ENCODE data around the gene APCDD1.

The APCDD1 gene

GRCh38 chr18:10456718-10457117, 2.3 kb downstream of the APCDD1 start:
- H3F3A ChIP-seq (ENCODE audit: control insufficient read depth, insufficient read depth), result no peaks in the 10 kb centered on the region
- H4K20me1 ChIP-seq (ENCODE audit: control insufficient read depth, insufficient read depth, low read depth, low read length), result no peaks in the 10 kb centered on the region
- no peak overlapping the region for H3K4me3 ChIP-seq (ENCODE audit: low read length)
- H3K27ac ChIP-seq (ENCODE audit: low read depth, low read length), result no peak overlapping the region
- peaks cover 10% of the 10 kb centered on the region for H3K27me3 ChIP-seq (ENCODE audit: control insufficient read depth, low read length)
- H3K4me2 ChIP-seq (ENCODE audit: low read length), result no peak overlapping the region
- no peaks in the 10 kb centered on the region for H3K79me2 ChIP-seq (ENCODE audit: control insufficient read depth, low read length)
- no peaks in the 10 kb centered on the region for H3K36me3 ChIP-seq (ENCODE audit: control insufficient read depth, low read length)
- H3K9me3 ChIP-seq (ENCODE audit: control insufficient read depth, insufficient read depth, low read length), result no peaks in the 10 kb centered on the region
- H3K4me1 ChIP-seq (ENCODE audit: control insufficient read depth, low read length), result no peaks in the 10 kb centered on the region
- no peaks in the 10 kb centered on the region for H3K9me2 ChIP-seq (replicated peaks; ENCODE audit: control insufficient read depth, low read length)
- TF ChIP-seq CTCF (IDR thresholded peaks at IDR 0.05; ENCODE audit: low read depth, low read length, poor library complexity, severe bottlenecking) (no peak), EZH2phosphoT487 (IDR thresholded peaks at IDR 0.05; ENCODE audit: borderline replicate concordance, low read length) (no peak)

GRCh38 chr18:10457128-10457527, 2.7 kb downstream of the APCDD1 start:
- Histone ChIP-seq H3K4me1 (ENCODE audit: control insufficient read depth, low read length) (no peaks in the 10 kb centered on the region), H3F3A (ENCODE audit: control insufficient read depth, insufficient read depth) (no peaks in the 10 kb centered on the region), H3K4me2 (ENCODE audit: low read length) (no peak overlapping the region), H3K79me2 (ENCODE audit: control insufficient read depth, low read length) (no peaks in the 10 kb centered on the region), H3K27ac (ENCODE audit: low read depth, low read length) (no peak overlapping the region), H3K36me3 (ENCODE audit: control insufficient read depth, low read length) (no peaks in the 10 kb centered on the region), H3K4me3 (ENCODE audit: low read length) (no peak overlapping the region), H3K9me2 (replicated peaks; ENCODE audit: control insufficient read depth, low read length) (no peaks in the 10 kb centered on the region), H4K20me1 (ENCODE audit: control insufficient read depth, insufficient read depth, low read depth, low read length) (no peaks in the 10 kb centered on the region), H3K9me3 (ENCODE audit: control insufficient read depth, insufficient read depth, low read length) (no peaks in the 10 kb centered on the region), H3K27me3 (ENCODE audit: control insufficient read depth, low read length) (peaks cover 10% of the 10 kb centered on the region)
- TF ChIP-seq CTCF (IDR thresholded peaks at IDR 0.05; ENCODE audit: low read depth, low read length, poor library complexity, severe bottlenecking) (no peak), EZH2phosphoT487 (IDR thresholded peaks at IDR 0.05; ENCODE audit: borderline replicate concordance, low read length) (no peak)

- H3F3A ChIP-seq (ENCODE audit: control insufficient read depth, insufficient read depth), result no peaks in the 10 kb centered on the region
- no peak overlapping the region for H3K4me3 ChIP-seq (ENCODE audit: low read length)
- no peaks in the 10 kb centered on the region for H3K9me3 ChIP-seq (ENCODE audit: control insufficient read depth, insufficient read depth, low read length)
- H3K36me3 ChIP-seq (ENCODE audit: control insufficient read depth, low read length), result no peaks in the 10 kb centered on the region
- H3K27me3 ChIP-seq (ENCODE audit: control insufficient read depth, low read length), result peaks cover 10% of the 10 kb centered on the region
- H3K9me2 ChIP-seq (replicated peaks; ENCODE audit: control insufficient read depth, low read length), result no peaks in the 10 kb centered on the region
- no peak for TF ChIP-seq EZH2phosphoT487 (IDR thresholded peaks at IDR 0.05; ENCODE audit: borderline replicate concordance, low read length)
- TF ChIP-seq CTCF (IDR thresholded peaks at IDR 0.05; ENCODE audit: low read depth, low read length, poor library complexity, severe bottlenecking), result no peak
- no peak overlapping the region for H3K4me2 ChIP-seq (ENCODE audit: low read length)
- no peaks in the 10 kb centered on the region for H3K79me2 ChIP-seq (ENCODE audit: control insufficient read depth, low read length)
- no peak overlapping the region for H3K27ac ChIP-seq (ENCODE audit: low read depth, low read length)
- H3K4me1 ChIP-seq (ENCODE audit: control insufficient read depth, low read length), result no peaks in the 10 kb centered on the region
- no peaks in the 10 kb centered on the region for H4K20me1 ChIP-seq (ENCODE audit: control insufficient read depth, insufficient read depth, low read depth, low read length)
These were observed 3.3 kb downstream of the APCDD1 start for GRCh38 chr18:10457767-10458166.

- no peaks in the 10 kb centered on the region for H3K9me3 ChIP-seq (ENCODE audit: control insufficient read depth, insufficient read depth, low read length)
- H3K27me3 ChIP-seq (ENCODE audit: control insufficient read depth, low read length), result peaks cover 10% of the 10 kb centered on the region
- H3K36me3 ChIP-seq (ENCODE audit: control insufficient read depth, low read length), result no peaks in the 10 kb centered on the region
- H3K4me2 ChIP-seq (ENCODE audit: low read length), result no peak overlapping the region
- H4K20me1 ChIP-seq (ENCODE audit: control insufficient read depth, insufficient read depth, low read depth, low read length), result no peaks in the 10 kb centered on the region
- H3K9me2 ChIP-seq (replicated peaks; ENCODE audit: control insufficient read depth, low read length), result no peaks in the 10 kb centered on the region
- H3K4me1 ChIP-seq (ENCODE audit: control insufficient read depth, low read length), result no peaks in the 10 kb centered on the region
- no peak overlapping the region for H3K4me3 ChIP-seq (ENCODE audit: low read length)
- H3K79me2 ChIP-seq (ENCODE audit: control insufficient read depth, low read length), result no peaks in the 10 kb centered on the region
- H3F3A ChIP-seq (ENCODE audit: control insufficient read depth, insufficient read depth), result no peaks in the 10 kb centered on the region
- H3K27ac ChIP-seq (ENCODE audit: low read depth, low read length), result no peak overlapping the region
- TF ChIP-seq CTCF (IDR thresholded peaks at IDR 0.05; ENCODE audit: low read depth, low read length, poor library complexity, severe bottlenecking), result no peak
- TF ChIP-seq EZH2phosphoT487 (IDR thresholded peaks at IDR 0.05; ENCODE audit: borderline replicate concordance, low read length), result no peak
These were observed 4.3 kb downstream of the APCDD1 start for GRCh38 chr18:10458691-10459090.
